Liver (tissue), 9 donors: ENCODE measurements around the gene ATIC. TPM values are rescaled to one million over a fixed set of nuclear protein-coding genes. Genes with fewer than 3 reads are reported as not detected.

Source experiments
- DNase-seq: peaks from one replicate; pipeline ENCODE4 v3.0.0-alpha.2; 2017; ENCODE audit warnings: low spot score
- H3K27ac ChIP-seq, 2 donors: one replicate each; pipeline ENCODE4 v1.7.0; 2013; ENCODE audit warnings: inconsistent platforms in 2 of 2, low read length in 2 of 2, control low read depth in 1 of 2, low read depth in 1 of 2, mild to moderate bottlenecking in 1 of 2
- H3K27me3 ChIP-seq, 4 donors: one replicate each; pipeline versions ENCODE4 v1.6.1 to v1.7.0; 2013; ENCODE audit warnings: low read length in 3 of 4, inconsistent platforms in 1 of 4, mild to moderate bottlenecking in 1 of 4, moderate library complexity in 1 of 4; ENCODE audit not compliant: control insufficient read depth in 4 of 4, insufficient read depth in 4 of 4
- H3K36me3 ChIP-seq, 4 donors: one replicate each; pipeline versions ENCODE4 v1.6.1 to v1.7.0; 2013; ENCODE audit warnings: low read length in 3 of 4, mild to moderate bottlenecking in 3 of 4, low read depth in 1 of 4, moderate library complexity in 1 of 4; ENCODE audit not compliant: control insufficient read depth in 4 of 4, insufficient read depth in 3 of 4
- H3K4me1 ChIP-seq, 4 donors: one replicate each; pipeline versions ENCODE4 v1.6.1 to v1.7.0; 2013; ENCODE audit warnings: low read length in 3 of 4, mild to moderate bottlenecking in 3 of 4, moderate library complexity in 1 of 4; ENCODE audit not compliant: control insufficient read depth in 4 of 4, insufficient read depth in 4 of 4
- H3K4me3 ChIP-seq, 3 donors: one replicate each; pipeline versions ENCODE4 v1.6.1 to v1.7.0; 2013; ENCODE audit warnings: low read length in 3 of 3, control low read depth in 1 of 3, low read depth in 1 of 3, mild to moderate bottlenecking in 1 of 3
- H3K9ac ChIP-seq, 2 donors: one replicate each; pipeline ENCODE4 v1.7.0; 2013; ENCODE audit warnings: low read length in 2 of 2, mild to moderate bottlenecking in 2 of 2, moderate library complexity in 2 of 2, control low read depth in 1 of 2, low read depth in 1 of 2
- H3K9me3 ChIP-seq, 4 donors: one replicate each; pipeline versions ENCODE4 v1.6.1 to v1.7.0; 2013; ENCODE audit warnings: low read length in 3 of 4; ENCODE audit not compliant: control insufficient read depth in 4 of 4
- FOXA1 ChIP-seq: IDR thresholded peaks from 2 replicates; pipeline ENCODE4 v1.6.1; 2016; ENCODE audit warnings: antibody characterized with exemption
- FOXA2 ChIP-seq: IDR thresholded peaks from 2 replicates; pipeline ENCODE4 v1.6.1; 2016; ENCODE audit warnings: antibody characterized with exemption
- GABPA ChIP-seq, 2 donors: IDR thresholded peaks in 1 of 2; conservative IDR thresholded peaks in 1 of 2; 2 replicates each; pipeline ENCODE4 v1.6.1; 2016; ENCODE audit warnings: antibody characterized with exemption in 2 of 2, mild to moderate bottlenecking in 1 of 2, moderate library complexity in 1 of 2
- HNF4A ChIP-seq, 2 donors: conservative IDR thresholded peaks; 2 replicates each; pipeline ENCODE4 v1.6.1; 2016; ENCODE audit warnings: antibody characterized with exemption in 2 of 2, mild to moderate bottlenecking in 2 of 2
- HNF4G ChIP-seq: IDR thresholded peaks from 2 replicates; pipeline ENCODE4 v1.6.1; 2016; ENCODE audit warnings: antibody characterized with exemption
- JUND ChIP-seq, 2 donors: IDR thresholded peaks; 2 replicates each; pipeline ENCODE4 v1.6.1; 2016; ENCODE audit warnings: antibody characterized with exemption in 2 of 2
- MAX ChIP-seq: IDR thresholded peaks from 2 replicates; pipeline ENCODE4 v1.6.1; 2016; ENCODE audit warnings: antibody characterized with exemption
- NR2F2 ChIP-seq: IDR thresholded peaks from 2 replicates; pipeline ENCODE4 v1.6.1; 2016; ENCODE audit warnings: antibody characterized with exemption
- RAD21 ChIP-seq, 2 donors: IDR thresholded peaks; 2 replicates each; pipeline ENCODE4 v1.6.1; 2016; ENCODE audit warnings: antibody characterized with exemption in 2 of 2, mild to moderate bottlenecking in 2 of 2
- REST ChIP-seq: IDR thresholded peaks from 2 replicates; pipeline ENCODE4 v1.6.1; 2016; ENCODE audit warnings: antibody characterized with exemption, mild to moderate bottlenecking
- RXRA ChIP-seq, 2 donors: IDR thresholded peaks; 2 replicates each; pipeline ENCODE4 v1.6.1; 2017 to 2018; ENCODE audit warnings: antibody characterized with exemption in 2 of 2, mild to moderate bottlenecking in 1 of 2
- SP1 ChIP-seq: IDR thresholded peaks from 2 replicates; pipeline ENCODE4 v1.6.1; 2018; ENCODE audit warnings: antibody characterized with exemption, mild to moderate bottlenecking
- TAF1 ChIP-seq: conservative IDR thresholded peaks from 2 replicates; pipeline ENCODE4 v1.6.1; 2016; ENCODE audit warnings: antibody characterized with exemption, mild to moderate bottlenecking
- YY1 ChIP-seq: IDR thresholded peaks from 2 replicates; pipeline ENCODE4 v1.6.1; 2016; ENCODE audit warnings: antibody characterized with exemption, mild to moderate bottlenecking
- WGBS: extraction: QIAGEN DNeasy Blood & Tissue Kit; methylation state at CpG from one replicate; pipeline ENCODE4 v1.1.7; 2013; 5-methylcytosine and 5-hydroxymethylcytosine counted together
- polyA plus RNA-seq, 2 donors: library from polyadenylated mRNA; stranded (reverse) in 1 of 2; unstranded in 1 of 2; fragments of 200-250 nt in 1 of 2; fragments of >200 nt in 1 of 2; fragmentation: Nextera tagmentation in 1 of 2; extraction: Ambion mirVana in 1 of 2; gene quantifications; one replicate each; pipeline versions ENCODE4 v1.2.1 to v1.2.3, GENCODE V29; 2013 to 2015
- total RNA-seq, 2 donors: library from RNA; depleted of rRNA; stranded (reverse); fragments of >200 nt; gene quantifications; one replicate each; pipeline ENCODE4 v1.2.3, GENCODE V29; 2014
- TF ChIP-seq, protein P1 (sequence below): IDR thresholded peaks from 2 replicates; pipeline ENCODE4 v1.6.1; 2016; ENCODE audit warnings: antibody characterized with exemption
- TF ChIP-seq, protein P2 (sequence below): IDR thresholded peaks from 2 replicates; pipeline ENCODE4 v1.6.1; 2016; ENCODE audit warnings: antibody characterized with exemption
- TF ChIP-seq, protein P3 (sequence below): fragments of 150-350 bp; IDR thresholded peaks from 2 replicates; pipeline ENCODE4 v1.5.1; 2017; ENCODE audit warnings: improper control_type of control experiment, low read depth, low read length; ENCODE audit not compliant: missing input control
- donor health status: healthy.
- donor health status: healthy.
- donor health status: healthy.
- donor health status: healthy.
- donor health status: healthy.

Gene ATIC
- total and polyA plus RNA-seq, 4 donors, result 22.9 to 50.0 (median 36.0) TPM

DNA sequence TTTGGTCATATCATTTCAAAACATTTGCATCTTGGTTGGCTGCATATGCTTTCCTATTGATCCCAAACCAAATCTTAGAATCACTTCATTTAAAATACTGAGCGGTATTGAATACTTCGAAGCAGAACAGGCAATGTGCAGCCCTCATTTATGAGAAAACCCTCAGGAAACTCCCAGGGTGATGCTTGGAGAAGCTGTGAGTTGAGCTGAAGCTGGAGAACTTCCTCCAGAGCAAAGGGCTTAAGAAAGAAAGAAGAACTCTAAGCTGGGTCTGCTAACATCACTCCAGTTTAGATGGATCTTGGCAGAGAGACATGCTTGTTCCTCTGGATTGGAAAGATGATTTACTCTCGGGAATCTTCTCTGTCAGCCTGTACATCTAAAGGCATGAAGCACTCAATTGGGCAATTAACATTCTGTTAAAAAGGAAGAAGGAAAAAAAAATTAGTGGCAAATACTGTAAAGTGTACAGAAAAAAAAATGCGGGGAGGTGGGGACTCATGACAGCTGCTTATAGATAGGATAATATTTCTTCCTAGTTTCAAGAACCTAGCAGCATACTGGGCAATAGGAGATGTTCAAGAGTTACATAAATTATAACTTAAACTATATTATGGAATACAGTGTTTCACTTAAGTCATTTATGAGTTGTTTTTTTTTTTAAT lies 49.5 kb downstream of the ATIC start (continued):
- TF ChIP-seq REST (no peak), RXRA (IDR thresholded peaks at IDR 0.05) (no peak), FOXA1 (no peak)
- TF ChIP-seq, protein P1, sequence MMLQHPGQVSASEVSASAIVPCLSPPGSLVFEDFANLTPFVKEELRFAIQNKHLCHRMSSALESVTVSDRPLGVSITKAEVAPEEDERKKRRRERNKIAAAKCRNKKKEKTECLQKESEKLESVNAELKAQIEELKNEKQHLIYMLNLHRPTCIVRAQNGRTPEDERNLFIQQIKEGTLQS, result no peak
- TF ChIP-seq, protein P2, sequence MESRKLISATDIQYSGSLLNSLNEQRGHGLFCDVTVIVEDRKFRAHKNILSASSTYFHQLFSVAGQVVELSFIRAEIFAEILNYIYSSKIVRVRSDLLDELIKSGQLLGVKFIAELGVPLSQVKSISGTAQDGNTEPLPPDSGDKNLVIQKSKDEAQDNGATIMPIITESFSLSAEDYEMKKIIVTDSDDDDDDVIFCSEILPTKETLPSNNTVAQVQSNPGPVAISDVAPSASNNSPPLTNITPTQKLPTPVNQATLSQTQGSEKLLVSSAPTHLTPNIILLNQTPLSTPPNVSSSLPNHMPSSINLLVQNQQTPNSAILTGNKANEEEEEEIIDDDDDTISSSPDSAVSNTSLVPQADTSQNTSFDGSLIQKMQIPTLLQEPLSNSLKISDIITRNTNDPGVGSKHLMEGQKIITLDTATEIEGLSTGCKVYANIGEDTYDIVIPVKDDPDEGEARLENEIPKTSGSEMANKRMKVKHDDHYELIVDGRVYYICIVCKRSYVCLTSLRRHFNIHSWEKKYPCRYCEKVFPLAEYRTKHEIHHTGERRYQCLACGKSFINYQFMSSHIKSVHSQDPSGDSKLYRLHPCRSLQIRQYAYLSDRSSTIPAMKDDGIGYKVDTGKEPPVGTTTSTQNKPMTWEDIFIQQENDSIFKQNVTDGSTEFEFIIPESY, result no peak

- H3K27me3 ChIP-seq, result no peaks in the 10 kb centered on the region
- 71% methylated on average over 6 of the region's 6 CpGs for WGBS
- H3K4me3 ChIP-seq, result no peak overlapping the region
- TF ChIP-seq REST (no peak), RXRA (IDR thresholded peaks at IDR 0.05) (no peak), SP1 (no peak), GABPA (IDR thresholded peaks at IDR 0.05 in 1 of 2, conservative IDR thresholded peaks at IDR 0.05 in 1 of 2) (no peak), NR2F2 (no peak), MAX (no peak), HNF4A (conservative IDR thresholded peaks at IDR 0.05) (no peak), RAD21 (IDR thresholded peaks at IDR 0.05) (no peak), JUND (IDR thresholded peaks at IDR 0.05) (no peak), YY1 (no peak), HNF4G (no peak), TAF1 (no peak), FOXA2 (no peak), FOXA1 (no peak)
- TF ChIP-seq, protein P1, result no peak
- TF ChIP-seq, protein P3, sequence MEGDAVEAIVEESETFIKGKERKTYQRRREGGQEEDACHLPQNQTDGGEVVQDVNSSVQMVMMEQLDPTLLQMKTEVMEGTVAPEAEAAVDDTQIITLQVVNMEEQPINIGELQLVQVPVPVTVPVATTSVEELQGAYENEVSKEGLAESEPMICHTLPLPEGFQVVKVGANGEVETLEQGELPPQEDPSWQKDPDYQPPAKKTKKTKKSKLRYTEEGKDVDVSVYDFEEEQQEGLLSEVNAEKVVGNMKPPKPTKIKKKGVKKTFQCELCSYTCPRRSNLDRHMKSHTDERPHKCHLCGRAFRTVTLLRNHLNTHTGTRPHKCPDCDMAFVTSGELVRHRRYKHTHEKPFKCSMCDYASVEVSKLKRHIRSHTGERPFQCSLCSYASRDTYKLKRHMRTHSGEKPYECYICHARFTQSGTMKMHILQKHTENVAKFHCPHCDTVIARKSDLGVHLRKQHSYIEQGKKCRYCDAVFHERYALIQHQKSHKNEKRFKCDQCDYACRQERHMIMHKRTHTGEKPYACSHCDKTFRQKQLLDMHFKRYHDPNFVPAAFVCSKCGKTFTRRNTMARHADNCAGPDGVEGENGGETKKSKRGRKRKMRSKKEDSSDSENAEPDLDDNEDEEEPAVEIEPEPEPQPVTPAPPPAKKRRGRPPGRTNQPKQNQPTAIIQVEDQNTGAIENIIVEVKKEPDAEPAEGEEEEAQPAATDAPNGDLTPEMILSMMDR, result no peak
- TF ChIP-seq, protein P2, result no peak
- no peak overlapping the region for H3K27ac ChIP-seq
- no peaks in the 10 kb centered on the region for H3K9me3 ChIP-seq
- no peak for DNase-seq
- H3K9ac ChIP-seq, result no peak overlapping the region
- H3K36me3 ChIP-seq, result peaks cover 3 to 66% (median 63%) of the 10 kb centered on the region in 4 donors
- H3K4me1 ChIP-seq, result no peaks in the 10 kb centered on the region
Measured at GRCh38 chr2:215361876-215362561, 50.2 kb downstream of the ATIC start.
